Activated naive CD4-positive, alpha-beta T cell treated with anti-CD3 and anti-CD28 coated beads, Interleukin-2, amount 50 U/mL, for 24 hours (primary cell): ENCODE measurements around the gene ASB12.
"Not testable (repeated sequence)": the region's sequence is repeated elsewhere in the genome, so short reads cannot be mapped to it uniquely, and the experiment has no call there.

Experiments used
- H3K27ac Mint-ChIP-seq: one replicate; pipeline ENCODE4 v1.8.0; 2021; ENCODE audit warnings: mild to moderate bottlenecking, mixed read lengths
- H3K27me3 Mint-ChIP-seq: one replicate; pipeline ENCODE4 v1.8.0; 2021; ENCODE audit warnings: mixed read lengths
- H3K36me3 Mint-ChIP-seq: one replicate; pipeline ENCODE4 v1.8.0; 2021; ENCODE audit warnings: mixed read lengths
- H3K4me1 Mint-ChIP-seq: one replicate; pipeline ENCODE4 v1.8.0; 2021; ENCODE audit warnings: mixed read lengths
- H3K4me3 Mint-ChIP-seq: one replicate; pipeline ENCODE4 v1.8.0; 2021; ENCODE audit warnings: mild to moderate bottlenecking, mixed read lengths
- H3K9me3 Mint-ChIP-seq: one replicate; pipeline ENCODE4 v1.8.0; 2021; ENCODE audit warnings: mixed read lengths

The ASB12 gene, protein sequence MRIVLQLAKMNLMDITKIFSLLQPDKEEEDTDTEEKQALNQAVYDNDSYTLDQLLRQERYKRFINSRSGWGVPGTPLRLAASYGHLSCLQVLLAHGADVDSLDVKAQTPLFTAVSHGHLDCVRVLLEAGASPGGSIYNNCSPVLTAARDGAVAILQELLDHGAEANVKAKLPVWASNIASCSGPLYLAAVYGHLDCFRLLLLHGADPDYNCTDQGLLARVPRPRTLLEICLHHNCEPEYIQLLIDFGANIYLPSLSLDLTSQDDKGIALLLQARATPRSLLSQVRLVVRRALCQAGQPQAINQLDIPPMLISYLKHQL

DNA sequence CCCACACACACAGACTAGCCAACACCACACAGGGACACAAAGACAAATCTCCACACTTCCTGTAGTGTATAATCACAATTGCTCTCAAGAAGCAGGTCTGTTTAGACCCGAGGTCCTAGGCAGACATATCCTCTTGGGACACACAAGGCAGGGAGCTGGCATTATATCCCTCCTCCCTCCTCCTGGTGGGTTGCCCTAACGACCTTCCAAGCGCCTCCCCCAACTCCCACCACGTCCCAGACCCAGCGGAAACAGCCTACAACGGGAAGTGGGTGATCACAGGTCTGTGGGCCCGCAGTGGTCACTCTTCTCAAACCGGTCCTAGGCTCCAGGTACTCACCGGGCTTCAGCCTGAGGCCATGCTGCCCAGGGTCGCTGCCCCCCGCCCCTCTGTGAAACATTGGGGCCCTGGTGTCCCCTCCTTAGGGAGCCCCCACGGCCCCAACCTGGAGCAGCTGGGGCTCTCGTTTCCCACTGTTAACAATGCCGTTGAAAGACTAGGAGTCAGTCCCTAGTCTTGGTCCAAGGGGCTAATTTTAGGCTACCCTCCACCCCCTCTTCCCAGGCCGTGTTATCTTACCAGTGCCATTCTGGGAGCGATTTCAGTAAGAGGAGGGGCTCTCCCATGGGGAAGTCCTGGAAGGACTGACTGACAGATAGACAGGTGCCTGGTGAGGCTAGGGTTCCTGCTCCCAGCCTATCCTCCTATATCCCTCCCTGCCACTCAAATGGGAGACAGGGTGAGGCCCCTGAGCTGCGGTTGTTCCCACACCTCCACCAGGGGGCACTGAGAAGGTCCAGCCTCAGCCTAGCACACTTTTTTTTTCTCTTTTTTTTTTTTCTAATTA is at the start of gene ASB12:
ASB12 (minus strand) TSS at position 485 of the 848 bp plus-strand sequence. CDS start 4,957 bp downstream, outside the sequence.
- Mint-ChIP-seq H3K4me3 (no peak within 1 kb of the TSS), H3K36me3 (no peaks in the 10 kb centered on the region), H3K27me3 (no peaks in the 10 kb centered on the region), H3K9me3 (no peaks in the 10 kb centered on the region), H3K27ac (no peak within 1 kb of the TSS), H3K4me1 (no peaks in the 10 kb centered on the region)

DNA sequence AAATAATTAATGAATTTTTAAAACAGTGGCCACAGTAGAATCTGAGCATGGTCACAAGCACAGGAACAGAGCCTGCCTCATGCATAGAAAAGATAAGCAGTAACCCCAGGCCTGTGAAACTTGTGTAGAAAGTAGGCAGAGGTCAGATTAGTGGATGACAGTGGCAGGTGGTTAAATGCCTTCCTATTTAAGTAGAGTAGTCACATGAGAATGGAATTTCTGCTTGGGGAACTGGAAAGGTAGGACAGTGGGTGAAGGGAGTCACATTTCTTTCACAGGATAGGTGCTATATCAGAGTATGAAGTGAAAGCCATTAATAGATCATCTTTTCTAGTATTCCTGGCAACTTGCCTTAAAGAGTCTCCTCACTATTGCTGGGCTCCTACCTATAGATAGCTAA is 34.9 kb upstream of the ASB12 start:
- Mint-ChIP-seq H3K9me3 (no peaks in the 10 kb centered on the region), H3K27me3 (no peaks in the 10 kb centered on the region), H3K27ac (no peak overlapping the region), H3K4me3 (no peak overlapping the region), H3K36me3 (peaks cover 20% of the 10 kb centered on the region), H3K4me1 (no peaks in the 10 kb centered on the region)

DNA sequence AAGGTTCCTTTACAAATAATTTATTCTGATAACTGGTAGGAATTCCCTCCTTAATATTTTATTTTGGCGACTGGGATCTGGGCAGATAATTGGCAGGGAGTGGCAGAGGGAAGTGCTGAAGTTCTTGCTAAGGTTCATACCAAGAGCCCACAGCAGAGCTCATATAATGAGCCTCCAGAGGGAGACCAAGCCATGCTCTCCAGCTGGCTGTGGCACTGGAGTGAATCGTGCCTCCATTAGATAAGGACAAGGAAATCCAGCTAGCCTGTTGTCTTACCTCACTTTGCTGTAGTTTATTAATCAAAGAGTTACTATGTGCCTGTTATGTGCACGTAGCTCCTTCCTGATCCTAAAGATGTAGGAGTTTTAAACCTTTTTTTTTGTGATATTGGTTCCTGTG is 1.3 kb downstream of the ASB12 start:
- no peaks in the 10 kb centered on the region for H3K4me1 Mint-ChIP-seq
- H3K27ac Mint-ChIP-seq = no peak overlapping the region
- H3K27me3 Mint-ChIP-seq = no peaks in the 10 kb centered on the region
- no peaks in the 10 kb centered on the region for H3K36me3 Mint-ChIP-seq
- H3K4me3 Mint-ChIP-seq = no peak overlapping the region
- H3K9me3 Mint-ChIP-seq = no peaks in the 10 kb centered on the region

DNA sequence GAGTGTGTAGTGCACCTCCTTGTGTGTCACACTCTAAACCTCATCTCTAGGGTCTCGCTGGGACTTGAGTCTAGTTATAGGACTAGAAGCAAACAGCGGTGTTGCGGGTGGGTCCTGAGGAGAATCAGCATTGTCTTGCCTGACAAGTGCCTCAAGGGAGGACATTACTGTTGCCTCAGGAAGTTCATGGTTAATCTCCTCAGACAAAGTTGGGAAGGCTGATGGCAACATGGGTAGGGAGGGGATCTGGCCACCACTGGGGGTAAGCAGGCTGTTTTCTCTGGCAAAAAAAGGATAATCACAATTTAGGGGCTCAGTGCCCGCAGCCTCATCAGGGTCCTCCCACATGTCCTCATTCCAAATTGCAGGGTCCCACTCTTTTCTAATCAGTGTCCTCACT is 12.4 kb downstream of the ASB12 start:
- H3K27me3 Mint-ChIP-seq = no peaks in the 10 kb centered on the region
- H3K4me1 Mint-ChIP-seq = no peaks in the 10 kb centered on the region
- H3K36me3 Mint-ChIP-seq = no peaks in the 10 kb centered on the region
- H3K9me3 Mint-ChIP-seq = no peaks in the 10 kb centered on the region
- H3K27ac Mint-ChIP-seq = no peak overlapping the region
- H3K4me3 Mint-ChIP-seq = no peak overlapping the region

DNA sequence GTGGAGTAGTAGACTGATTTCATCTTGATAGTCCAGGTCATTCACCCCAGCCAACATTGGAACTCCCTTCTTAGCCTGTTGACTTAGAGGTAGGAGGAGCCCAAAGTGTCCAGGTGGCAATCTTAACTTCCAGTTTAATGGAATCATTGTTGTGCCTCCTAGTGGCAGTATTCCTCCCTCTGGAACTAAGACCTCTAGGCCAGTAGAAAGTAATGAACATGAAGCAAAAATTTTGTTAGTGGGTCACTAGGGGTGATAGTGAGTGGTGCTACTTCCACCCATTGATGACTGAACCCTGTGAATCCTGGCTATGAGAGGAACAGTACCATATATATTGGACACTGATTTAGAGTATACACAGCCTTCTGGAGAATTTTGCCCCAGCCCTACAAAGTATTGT is 16.4 kb downstream of the ASB12 start:
- H3K9me3 Mint-ChIP-seq, H3K4me1 Mint-ChIP-seq, H3K36me3 Mint-ChIP-seq, H3K27me3 Mint-ChIP-seq, H3K4me3 Mint-ChIP-seq, H3K27ac Mint-ChIP-seq: not testable (repeated sequence)

DNA sequence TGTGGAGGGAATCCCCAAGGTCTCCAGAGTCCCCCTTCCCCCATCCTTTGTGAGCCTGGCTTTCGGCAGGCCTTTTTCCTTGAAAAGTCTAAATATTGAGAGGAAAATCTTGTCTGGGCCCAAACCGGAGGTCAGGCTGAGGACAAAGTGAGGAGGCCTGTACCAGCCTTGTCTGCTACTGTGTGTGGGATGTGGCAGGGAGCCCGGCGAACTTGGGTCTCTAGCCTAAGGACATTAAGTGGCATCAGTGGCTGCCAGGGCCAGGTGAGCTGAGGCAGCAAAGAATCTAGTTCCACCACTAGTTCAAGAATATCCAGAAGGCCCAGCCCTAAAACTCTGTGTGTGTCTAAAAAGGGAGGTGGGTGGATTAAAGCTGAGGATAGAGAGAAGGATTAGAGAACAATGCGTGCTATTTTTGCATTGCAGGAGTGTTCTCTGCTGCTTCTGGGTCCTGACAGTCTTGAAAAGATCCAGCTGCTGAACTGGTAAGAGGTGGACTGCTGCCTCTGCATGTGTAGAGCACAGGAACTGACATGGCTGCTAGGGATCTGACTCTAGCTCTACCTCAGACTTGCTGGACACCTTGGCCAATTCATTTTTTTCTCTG is 23.7 kb downstream of the ASB12 start:
- H3K36me3 Mint-ChIP-seq = no peaks in the 10 kb centered on the region
- peak overlapping the region; percentile 86 for H3K4me3 Mint-ChIP-seq
- no peaks in the 10 kb centered on the region for H3K9me3 Mint-ChIP-seq
- peaks cover 16% of the 10 kb centered on the region for H3K4me1 Mint-ChIP-seq
- no peak overlapping the region for H3K27ac Mint-ChIP-seq
- no peaks in the 10 kb centered on the region for H3K27me3 Mint-ChIP-seq

DNA sequence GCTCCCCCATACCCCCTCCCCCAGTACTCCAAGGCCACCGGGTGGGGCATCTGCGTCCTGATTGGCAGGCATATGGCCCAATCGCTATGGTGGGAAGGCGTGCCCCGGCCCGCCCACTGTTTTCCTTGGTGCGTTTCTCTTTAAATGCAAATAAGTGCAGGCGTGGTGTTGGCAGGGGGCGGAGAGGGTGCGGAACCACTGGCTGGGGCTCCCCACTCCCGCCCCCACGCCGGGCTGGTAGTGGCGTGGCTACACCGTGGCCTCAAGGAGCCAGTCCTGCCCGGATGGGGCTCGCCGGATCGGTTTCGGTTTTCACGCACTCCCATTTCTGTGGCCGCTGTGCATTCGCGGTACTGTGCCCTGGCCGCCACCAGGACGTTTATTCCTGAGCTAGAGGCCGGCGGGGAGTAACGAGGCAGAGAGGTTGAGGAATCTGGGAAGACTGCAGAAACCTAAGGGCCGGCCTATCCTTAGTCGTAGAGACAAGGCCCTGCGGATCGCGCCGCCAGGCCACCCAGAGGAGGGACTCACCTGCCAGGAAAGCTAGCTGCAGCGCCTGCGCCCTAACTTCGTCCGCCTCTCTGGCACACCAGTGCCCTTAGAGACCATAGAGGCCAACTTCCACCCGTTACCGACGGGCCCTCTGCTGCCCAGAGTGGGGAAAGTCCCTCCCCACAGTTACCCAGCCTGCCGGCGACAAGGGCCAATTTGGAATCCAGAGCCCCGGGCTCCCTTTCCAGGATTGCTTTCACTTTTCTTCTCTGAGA is 24.5 kb downstream of the ASB12 start:
- Mint-ChIP-seq H3K36me3 (no peaks in the 10 kb centered on the region), H3K4me1 (peaks cover 16% of the 10 kb centered on the region), H3K27me3 (no peaks in the 10 kb centered on the region), H3K9me3 (no peaks in the 10 kb centered on the region), H3K4me3 (peak overlapping the region; percentile 86), H3K27ac (peak overlapping the region; percentile 92)

DNA sequence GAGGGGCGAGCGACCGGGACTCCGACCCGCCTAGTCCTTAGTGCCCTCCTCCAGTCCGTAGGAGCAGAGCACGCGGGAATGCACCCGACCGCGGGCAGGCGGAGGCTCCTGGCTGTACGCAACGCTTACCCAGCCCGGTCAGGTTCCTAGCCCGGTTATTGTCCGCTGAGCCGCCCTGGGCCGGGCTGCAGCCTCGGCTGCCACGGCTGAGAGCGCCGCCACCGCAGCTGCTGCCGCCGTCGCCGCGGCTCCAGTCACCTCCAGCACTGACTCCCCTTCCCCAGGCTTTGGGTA is 25.0 kb downstream of the ASB12 start, which contains the start of gene AMER1:
AMER1 (minus strand) TSS at position 268 of the 294 bp plus-strand sequence. CDS start 12,422 bp downstream, outside the sequence.
- Mint-ChIP-seq H3K27ac (peak within 1 kb of the TSS; percentile 92), H3K4me3 (peak within 1 kb of the TSS; percentile 86), H3K4me1 (peaks cover 16% of the 10 kb centered on the region), H3K9me3 (no peaks in the 10 kb centered on the region), H3K36me3 (no peaks in the 10 kb centered on the region), H3K27me3 (no peaks in the 10 kb centered on the region)

DNA sequence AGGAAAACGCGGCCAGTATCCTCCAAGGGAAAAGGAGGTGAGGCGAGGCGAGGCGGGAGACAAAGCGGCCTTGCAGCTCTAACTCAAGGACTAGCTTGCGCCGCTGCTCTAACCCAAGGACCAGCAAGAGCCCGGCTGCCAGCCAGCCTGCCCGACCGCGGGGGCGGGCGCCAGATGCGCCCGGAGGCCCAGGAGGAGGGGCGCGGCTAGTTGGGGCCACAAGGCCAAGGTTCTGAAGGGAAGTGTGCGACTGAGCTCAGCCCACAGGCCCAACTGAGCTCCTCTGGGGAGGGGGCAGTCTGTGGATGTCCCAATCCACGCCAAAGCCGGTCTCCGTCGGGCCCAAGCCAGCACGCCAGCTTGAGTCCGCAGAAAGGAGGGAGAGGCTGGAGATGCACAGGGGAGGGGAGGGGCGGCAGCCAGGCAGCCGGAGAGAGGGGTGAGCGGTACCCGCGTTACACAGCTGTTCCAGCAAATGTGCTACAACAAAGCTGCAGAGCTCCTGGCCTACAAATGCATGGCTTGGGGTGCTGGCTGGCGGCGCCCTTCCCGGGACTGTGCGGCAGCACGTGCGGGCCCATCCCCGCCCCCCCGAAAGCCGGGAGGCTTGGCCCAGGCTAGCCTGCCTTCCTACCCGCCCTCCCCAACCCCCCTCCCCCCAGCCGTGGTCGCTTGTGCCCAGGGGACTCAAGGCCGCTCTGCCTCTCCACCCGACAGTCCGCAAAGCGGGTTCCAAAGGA is 25.5 kb downstream of the ASB12 start:
- Mint-ChIP-seq H3K4me3 (peak overlapping the region; percentile 77), H3K27me3 (no peaks in the 10 kb centered on the region), H3K9me3 (no peaks in the 10 kb centered on the region), H3K36me3 (no peaks in the 10 kb centered on the region), H3K27ac (no peak overlapping the region), H3K4me1 (peaks cover 16% of the 10 kb centered on the region)

DNA sequence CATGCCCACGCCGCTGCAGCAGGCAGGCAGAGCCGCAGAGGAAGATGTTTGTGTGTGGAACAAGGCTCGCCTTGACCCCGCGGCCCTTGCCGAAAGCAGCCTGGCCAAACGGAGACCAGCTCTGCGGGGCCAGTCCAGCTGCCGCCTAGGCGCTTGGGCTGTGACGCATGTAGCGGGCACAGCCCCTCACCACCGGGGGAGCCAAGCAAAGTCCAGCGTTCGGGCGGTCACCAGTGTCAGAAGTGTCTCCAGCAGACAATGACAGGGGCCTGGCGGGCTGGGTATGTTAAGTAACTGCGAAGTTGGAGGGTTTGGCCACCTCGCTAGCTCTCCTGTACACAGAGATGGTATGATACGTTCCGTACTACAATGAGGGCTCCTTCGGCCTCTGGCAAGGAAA is 26.2 kb downstream of the ASB12 start:
- Mint-ChIP-seq H3K27me3 (no peaks in the 10 kb centered on the region), H3K36me3 (no peaks in the 10 kb centered on the region), H3K27ac (no peak overlapping the region), H3K4me1 (peaks cover 16% of the 10 kb centered on the region), H3K4me3 (peak overlapping the region; percentile 72), H3K9me3 (no peaks in the 10 kb centered on the region)

DNA sequence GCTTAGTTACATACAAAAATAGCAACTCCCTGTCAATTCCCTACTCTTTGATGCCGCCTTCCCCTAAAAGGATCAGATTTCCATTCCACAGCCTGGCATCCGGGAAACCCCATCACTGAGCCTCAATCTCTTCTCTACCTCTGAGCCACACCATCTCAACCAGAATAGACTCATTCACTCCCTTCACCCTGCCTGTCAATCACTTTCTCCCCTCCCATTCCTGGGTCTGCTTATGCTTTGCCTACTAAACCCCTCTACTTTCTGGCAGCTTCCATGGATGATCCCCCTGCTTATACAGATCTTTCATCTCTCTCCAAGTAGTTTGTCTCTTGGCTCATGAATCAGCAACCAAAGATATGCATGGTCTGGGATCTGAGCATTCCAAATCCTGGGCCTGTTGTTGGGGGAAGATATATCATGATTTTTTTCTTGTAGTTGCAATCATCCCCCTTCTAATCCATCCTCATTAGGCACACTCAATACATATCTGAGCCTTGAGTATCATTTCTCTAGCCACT is 27.5 kb downstream of the ASB12 start:
- peak overlapping the region; percentile 35 for H3K4me3 Mint-ChIP-seq
- H3K27ac Mint-ChIP-seq = no peak overlapping the region
- no peaks in the 10 kb centered on the region for H3K9me3 Mint-ChIP-seq
- peaks cover 16% of the 10 kb centered on the region for H3K4me1 Mint-ChIP-seq
- H3K27me3 Mint-ChIP-seq = no peaks in the 10 kb centered on the region
- H3K36me3 Mint-ChIP-seq = no peaks in the 10 kb centered on the region

DNA sequence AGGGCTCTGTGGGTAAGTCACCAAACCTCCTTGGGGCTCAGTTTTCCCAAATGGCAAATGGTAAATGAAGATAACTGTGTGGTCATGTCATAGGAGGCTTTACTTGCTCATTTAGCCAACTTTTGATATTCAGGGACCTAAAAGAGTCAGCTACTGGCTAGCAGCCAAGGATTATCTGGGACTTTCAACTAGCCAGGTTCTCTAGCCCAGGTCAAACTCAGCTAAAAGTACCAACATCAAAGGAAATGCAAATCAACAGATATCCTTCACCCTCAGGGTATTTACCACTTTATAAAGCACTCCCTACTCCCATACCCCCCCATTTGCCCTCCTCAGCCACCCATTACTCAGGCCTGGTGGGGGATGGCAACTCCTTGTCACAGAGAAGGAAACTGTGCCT is 32.4 kb downstream of the ASB12 start:
- Mint-ChIP-seq H3K4me3 (no peak overlapping the region), H3K27ac (no peak overlapping the region), H3K9me3 (no peaks in the 10 kb centered on the region), H3K27me3 (no peaks in the 10 kb centered on the region), H3K36me3 (peaks cover 2% of the 10 kb centered on the region), H3K4me1 (peaks cover 6% of the 10 kb centered on the region)

DNA sequence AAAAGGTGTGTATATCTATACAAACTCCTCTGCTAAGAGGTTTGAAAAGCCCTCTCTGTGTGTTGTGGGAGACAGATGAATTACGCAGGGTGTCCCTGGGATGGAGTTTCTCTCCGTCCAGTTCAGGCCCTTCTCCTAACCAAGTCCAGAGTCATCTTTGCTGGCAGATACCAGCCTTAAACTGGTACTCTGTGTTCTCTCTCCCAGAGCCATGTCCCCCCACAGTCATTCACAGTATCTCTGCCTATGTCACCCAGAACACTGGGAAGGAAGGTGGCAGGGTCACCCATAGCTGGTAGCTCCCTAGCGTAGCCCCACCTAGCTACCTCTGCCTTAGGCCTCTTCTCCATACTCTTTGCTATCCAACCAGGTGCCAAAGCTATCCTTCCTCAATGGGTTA is 33.8 kb downstream of the ASB12 start:
- no peak overlapping the region for H3K4me3 Mint-ChIP-seq
- peaks cover 5% of the 10 kb centered on the region for H3K36me3 Mint-ChIP-seq

DNA sequence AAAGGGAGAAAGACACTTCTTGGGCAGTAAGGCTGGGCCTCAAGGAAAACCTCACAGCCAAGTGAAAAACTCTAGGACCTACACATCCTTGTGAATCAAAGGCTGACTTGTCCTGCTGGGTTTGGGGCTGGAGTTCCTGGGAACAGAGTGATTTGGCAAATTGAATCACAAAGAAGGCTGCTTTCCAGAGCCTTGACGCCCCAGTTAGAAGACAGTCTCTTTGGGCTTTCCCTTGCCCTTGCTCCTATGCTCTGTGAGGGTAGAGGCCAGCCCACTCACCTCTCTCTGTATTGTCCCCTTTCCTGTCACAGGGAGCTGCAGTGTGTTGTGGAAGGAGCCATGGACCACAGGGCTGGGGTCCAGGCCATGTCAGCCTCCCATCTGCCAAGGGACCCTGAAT is 34.5 kb downstream of the ASB12 start:
- Mint-ChIP-seq H3K27me3 (no peaks in the 10 kb centered on the region), H3K4me3 (no peak overlapping the region), H3K36me3 (peaks cover 5% of the 10 kb centered on the region), H3K4me1 (no peaks in the 10 kb centered on the region), H3K27ac (no peak overlapping the region), H3K9me3 (no peaks in the 10 kb centered on the region)

More for the DNA sequence above, 33.8 kb downstream of the ASB12 start:
- no peaks in the 10 kb centered on the region for H3K4me1 Mint-ChIP-seq
- no peaks in the 10 kb centered on the region for H3K27me3 Mint-ChIP-seq
- H3K27ac Mint-ChIP-seq = no peak overlapping the region
- no peaks in the 10 kb centered on the region for H3K9me3 Mint-ChIP-seq

DNA sequence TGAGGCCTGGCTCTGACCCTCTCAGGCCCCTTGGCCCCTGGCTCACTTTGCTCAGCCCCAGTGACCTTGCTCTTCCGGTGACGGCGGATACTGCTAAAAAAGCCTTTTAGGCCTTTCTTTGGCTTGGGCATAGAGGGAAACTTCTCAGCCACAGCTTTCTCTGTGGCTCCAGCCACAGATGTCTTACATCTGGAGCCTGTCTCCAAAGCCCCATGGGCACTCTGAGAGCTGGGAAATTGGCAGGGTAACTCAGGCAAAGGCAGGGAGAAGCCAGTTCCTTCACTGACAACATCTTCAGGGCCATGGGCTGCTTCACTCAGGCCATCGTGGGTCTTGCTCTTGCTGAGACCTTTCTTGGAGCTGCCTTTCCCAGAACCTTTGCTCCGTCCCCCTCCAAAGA is 37.7 kb downstream of the ASB12 start:
- Mint-ChIP-seq H3K36me3 (peaks cover 5% of the 10 kb centered on the region), H3K4me1 (no peaks in the 10 kb centered on the region), H3K27ac (no peak overlapping the region), H3K27me3 (no peaks in the 10 kb centered on the region), H3K9me3 (no peaks in the 10 kb centered on the region), H3K4me3 (no peak overlapping the region)
